ENCODE data around the gene MTHFD2L. TPM values are rescaled to one million over a fixed set of nuclear protein-coding genes. Genes with fewer than 3 reads are reported as not detected.

MTHFD2L gene
- total and polyA plus RNA-seq, 10 of the 15 experiments (the other 5 are each of a cell fraction or from before 2014, with no cell fraction given), result 4.8 to 25.4 (median 14.4) TPM

GRCh38 chr4:74118600-74119338, 39.1 kb upstream of the MTHFD2L start:
- Histone ChIP-seq H4K20me1 (ENCODE audit: control insufficient read depth, insufficient read depth) (no peaks in the 10 kb centered on the region), H3K27ac (ENCODE audit: control insufficient read depth, insufficient read depth) (no peak overlapping the region), H3K36me3 (ENCODE audit: control insufficient read depth in 2 of 2, insufficient read depth in 2 of 2, low read length in 1 of 2) (no peaks in the 10 kb centered on the region), H3K4me1 (ENCODE audit: control insufficient read depth, insufficient read depth, low read length) (no peaks in the 10 kb centered on the region), H3K9me3 (replicated peaks; ENCODE audit: control insufficient read depth, insufficient read depth, low read length) (no peaks in the 10 kb centered on the region), H3K4me3 (no peak overlapping the region), H3K9ac (ENCODE audit: control insufficient read depth, insufficient read depth, low read length) (no peak overlapping the region), H3K4me2 (ENCODE audit: control insufficient read depth, insufficient read depth) (no peak overlapping the region), H2AFZ (ENCODE audit: control insufficient read depth, low read depth, low read length) (no peak overlapping the region), H3K27me3 (replicated peaks in 1 of 2; ENCODE audit: control insufficient read depth in 2 of 2, insufficient read depth in 2 of 2, low read length in 1 of 2) (0 out of 4 replicates have a peak, but pooled peaks cover 0 to 1% of the 10 kb centered on the region in 2 experiments), H3K79me2 (ENCODE audit: control insufficient read depth, insufficient read depth, low read length) (no peaks in the 10 kb centered on the region)
- ChIA-PET SMC1A (ENCODE audit: uncharacterized antibody, unreplicated experiment) (no interaction called here), POLR2A (no interaction called here), CTCF (interaction anchor here (1.3 to 1.4 kb wide), 2 partner anchors 16 to 155 kb away, joined by 3 read pairs; no protein-coding TSS in a partner anchor), RAD21 (ENCODE audit: unreplicated experiment) (interaction anchor here (0.7 kb wide), 1 partner anchor 147 kb away, joined by 3 read pairs; no protein-coding TSS in a partner anchor)
- 23% methylated on average over 6 of the region's 6 CpGs for WGBS (ENCODE audit: insufficient coverage, insufficient replicate concordance, low lambda C conversion rate, missing lambda C conversion rate)
- BruUV-seq (replicated peaks), result no TSS peak
- FAIRE-seq (no peak), ATAC-seq (no peak), DNase-seq (ENCODE audit: low read depth, low spot score) (no peak)
- intact Hi-C loops (cut with micrococcal nuclease; ENCODE audit: unreplicated experiment), result no loop called here
- in situ Hi-C loops (cut with MboI), result no loop called here
- TF ChIP-seq, protein P1, sequence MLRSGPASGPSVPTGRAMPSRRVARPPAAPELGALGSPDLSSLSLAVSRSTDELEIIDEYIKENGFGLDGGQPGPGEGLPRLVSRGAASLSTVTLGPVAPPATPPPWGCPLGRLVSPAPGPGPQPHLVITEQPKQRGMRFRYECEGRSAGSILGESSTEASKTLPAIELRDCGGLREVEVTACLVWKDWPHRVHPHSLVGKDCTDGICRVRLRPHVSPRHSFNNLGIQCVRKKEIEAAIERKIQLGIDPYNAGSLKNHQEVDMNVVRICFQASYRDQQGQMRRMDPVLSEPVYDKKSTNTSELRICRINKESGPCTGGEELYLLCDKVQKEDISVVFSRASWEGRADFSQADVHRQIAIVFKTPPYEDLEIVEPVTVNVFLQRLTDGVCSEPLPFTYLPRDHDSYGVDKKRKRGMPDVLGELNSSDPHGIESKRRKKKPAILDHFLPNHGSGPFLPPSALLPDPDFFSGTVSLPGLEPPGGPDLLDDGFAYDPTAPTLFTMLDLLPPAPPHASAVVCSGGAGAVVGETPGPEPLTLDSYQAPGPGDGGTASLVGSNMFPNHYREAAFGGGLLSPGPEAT (IDR thresholded peaks at IDR 0.05; ENCODE audit: low read depth), result no peak
- TF ChIP-seq SIN3A (IDR thresholded peaks at IDR 0.05; ENCODE audit: low read depth, low read length), result no peak
- TF ChIP-seq RAD21 (IDR thresholded peaks at IDR 0.05; ENCODE audit: insufficient read depth, low read depth, low read length), result no peak
- TF ChIP-seq, protein P2, sequence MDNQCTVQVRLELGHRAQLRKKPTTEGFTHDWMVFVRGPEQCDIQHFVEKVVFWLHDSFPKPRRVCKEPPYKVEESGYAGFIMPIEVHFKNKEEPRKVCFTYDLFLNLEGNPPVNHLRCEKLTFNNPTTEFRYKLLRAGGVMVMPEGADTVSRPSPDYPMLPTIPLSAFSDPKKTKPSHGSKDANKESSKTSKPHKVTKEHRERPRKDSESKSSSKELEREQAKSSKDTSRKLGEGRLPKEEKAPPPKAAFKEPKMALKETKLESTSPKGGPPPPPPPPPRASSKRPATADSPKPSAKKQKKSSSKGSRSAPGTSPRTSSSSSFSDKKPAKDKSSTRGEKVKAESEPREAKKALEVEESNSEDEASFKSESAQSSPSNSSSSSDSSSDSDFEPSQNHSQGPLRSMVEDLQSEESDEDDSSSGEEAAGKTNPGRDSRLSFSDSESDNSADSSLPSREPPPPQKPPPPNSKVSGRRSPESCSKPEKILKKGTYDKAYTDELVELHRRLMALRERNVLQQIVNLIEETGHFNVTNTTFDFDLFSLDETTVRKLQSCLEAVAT (IDR thresholded peaks at IDR 0.05), result no peak
- TF ChIP-seq, protein P3, sequence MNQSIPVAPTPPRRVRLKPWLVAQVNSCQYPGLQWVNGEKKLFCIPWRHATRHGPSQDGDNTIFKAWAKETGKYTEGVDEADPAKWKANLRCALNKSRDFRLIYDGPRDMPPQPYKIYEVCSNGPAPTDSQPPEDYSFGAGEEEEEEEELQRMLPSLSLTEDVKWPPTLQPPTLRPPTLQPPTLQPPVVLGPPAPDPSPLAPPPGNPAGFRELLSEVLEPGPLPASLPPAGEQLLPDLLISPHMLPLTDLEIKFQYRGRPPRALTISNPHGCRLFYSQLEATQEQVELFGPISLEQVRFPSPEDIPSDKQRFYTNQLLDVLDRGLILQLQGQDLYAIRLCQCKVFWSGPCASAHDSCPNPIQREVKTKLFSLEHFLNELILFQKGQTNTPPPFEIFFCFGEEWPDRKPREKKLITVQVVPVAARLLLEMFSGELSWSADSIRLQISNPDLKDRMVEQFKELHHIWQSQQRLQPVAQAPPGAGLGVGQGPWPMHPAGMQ (IDR thresholded peaks at IDR 0.05; ENCODE audit: borderline replicate concordance), result no peak
- TF ChIP-seq, protein P4, sequence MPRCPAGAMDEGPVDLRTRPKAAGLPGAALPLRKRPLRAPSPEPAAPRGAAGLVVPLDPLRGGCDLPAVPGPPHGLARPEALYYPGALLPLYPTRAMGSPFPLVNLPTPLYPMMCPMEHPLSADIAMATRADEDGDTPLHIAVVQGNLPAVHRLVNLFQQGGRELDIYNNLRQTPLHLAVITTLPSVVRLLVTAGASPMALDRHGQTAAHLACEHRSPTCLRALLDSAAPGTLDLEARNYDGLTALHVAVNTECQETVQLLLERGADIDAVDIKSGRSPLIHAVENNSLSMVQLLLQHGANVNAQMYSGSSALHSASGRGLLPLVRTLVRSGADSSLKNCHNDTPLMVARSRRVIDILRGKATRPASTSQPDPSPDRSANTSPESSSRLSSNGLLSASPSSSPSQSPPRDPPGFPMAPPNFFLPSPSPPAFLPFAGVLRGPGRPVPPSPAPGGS (IDR thresholded peaks at IDR 0.05; ENCODE audit: borderline replicate concordance, insufficient read depth, low read depth, low read length, poor library complexity, severe bottlenecking), result no peak
- no peak for TF ChIP-seq EGR1 (IDR thresholded peaks at IDR 0.05; ENCODE audit: borderline replicate concordance in 1 of 2, low read depth in 2 of 2, low read length in 2 of 2)
- no peak for TF ChIP-seq PAX8 (IDR thresholded peaks at IDR 0.05)
- no peak for TF ChIP-seq KAT2A (conservative IDR thresholded peaks at IDR 0.05; ENCODE audit: control insufficient read depth, low read depth, low read length)
- TF ChIP-seq NRF1 (conservative IDR thresholded peaks at IDR 0.05; ENCODE audit: low read depth, low read length), result no peak
- TF ChIP-seq MXI1 (IDR thresholded peaks at IDR 0.05; ENCODE audit: low read depth, low read length), result no peak
